Endothelial cell of umbilical vein (primary cell): ENCODE measurements around the gene TMPRSS4.

Experiments
- EZH2 ChIP-seq: IDR thresholded peaks from 2 replicates; pipeline ENCODE4 v1.6.1; 2012; ENCODE audit warnings: borderline replicate concordance, low read depth, mild to moderate bottlenecking, moderate library complexity, low read length, inconsistent platforms; ENCODE audit not compliant: severe bottlenecking
- JUN ChIP-seq: IDR thresholded peaks from 2 replicates; pipeline ENCODE4 v1.6.1; 2011; ENCODE audit warnings: borderline replicate concordance, low read depth; ENCODE audit not compliant: insufficient read length, insufficient read depth
- POLR2A ChIP-seq: IDR thresholded peaks from 2 replicates; pipeline ENCODE4 v1.6.1; 2012; ENCODE audit warnings: low read depth, mild to moderate bottlenecking, control low read depth, low read length
- POLR2AphosphoS5 ChIP-seq: IDR thresholded peaks from 2 replicates; pipeline ENCODE4 v1.6.1; 2012; ENCODE audit warnings: low read depth, mild to moderate bottlenecking, control low read depth, low read length, moderate library complexity; ENCODE audit not compliant: insufficient read depth
- TF ChIP-seq, protein P1 (sequence below), 2 donors: IDR thresholded peaks; 1 replicate in 1 of 2; 2 replicates in 1 of 2; pipeline ENCODE4 v1.5.1; 2011; ENCODE audit warnings: low read length in 2 of 2, mild to moderate bottlenecking in 2 of 2, moderate library complexity in 2 of 2, control low read depth in 1 of 2, inconsistent platforms in 1 of 2, low read depth in 1 of 2; ENCODE audit not compliant: insufficient read depth in 1 of 2; ENCODE audit errors: extremely low read depth in 1 of 2

DNA sequence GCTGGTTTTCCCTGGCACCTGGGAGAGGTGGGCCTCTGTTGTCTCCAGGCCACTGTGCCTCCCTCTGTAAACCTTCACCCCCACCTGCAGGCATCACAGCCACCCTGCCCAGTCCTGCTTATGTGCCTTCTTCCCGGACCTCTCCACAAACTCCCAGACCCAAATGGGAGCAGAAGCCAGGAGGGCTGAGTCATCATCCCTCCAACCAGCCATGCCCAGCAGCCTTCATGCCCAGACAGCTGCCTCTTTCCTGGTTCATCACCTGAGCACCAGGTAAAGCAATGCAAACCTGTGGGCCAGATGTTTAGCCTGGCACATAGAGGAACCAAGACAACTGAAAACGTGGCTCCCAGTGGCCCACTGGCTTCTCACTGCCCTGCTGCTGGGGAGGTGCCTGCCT lies 2.1 kb upstream of the TMPRSS4 start:
- TF ChIP-seq POLR2A (no peak), JUN (no peak), EZH2 (no peak), POLR2AphosphoS5 (no peak)
- TF ChIP-seq, protein P1, sequence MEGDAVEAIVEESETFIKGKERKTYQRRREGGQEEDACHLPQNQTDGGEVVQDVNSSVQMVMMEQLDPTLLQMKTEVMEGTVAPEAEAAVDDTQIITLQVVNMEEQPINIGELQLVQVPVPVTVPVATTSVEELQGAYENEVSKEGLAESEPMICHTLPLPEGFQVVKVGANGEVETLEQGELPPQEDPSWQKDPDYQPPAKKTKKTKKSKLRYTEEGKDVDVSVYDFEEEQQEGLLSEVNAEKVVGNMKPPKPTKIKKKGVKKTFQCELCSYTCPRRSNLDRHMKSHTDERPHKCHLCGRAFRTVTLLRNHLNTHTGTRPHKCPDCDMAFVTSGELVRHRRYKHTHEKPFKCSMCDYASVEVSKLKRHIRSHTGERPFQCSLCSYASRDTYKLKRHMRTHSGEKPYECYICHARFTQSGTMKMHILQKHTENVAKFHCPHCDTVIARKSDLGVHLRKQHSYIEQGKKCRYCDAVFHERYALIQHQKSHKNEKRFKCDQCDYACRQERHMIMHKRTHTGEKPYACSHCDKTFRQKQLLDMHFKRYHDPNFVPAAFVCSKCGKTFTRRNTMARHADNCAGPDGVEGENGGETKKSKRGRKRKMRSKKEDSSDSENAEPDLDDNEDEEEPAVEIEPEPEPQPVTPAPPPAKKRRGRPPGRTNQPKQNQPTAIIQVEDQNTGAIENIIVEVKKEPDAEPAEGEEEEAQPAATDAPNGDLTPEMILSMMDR (IDR thresholded peaks at IDR 0.05; ENCODE audit: extremely low read depth in 1 of 2, insufficient read depth in 1 of 2, low read depth in 1 of 2, low read length in 2 of 2) = no peak
